Caco-2 (cell line): Measurements from ENCODE around the gene LUC7L. TPM values are rescaled to one million over a fixed set of nuclear protein-coding genes. Genes with fewer than 3 reads are reported as not detected.

ENCODE experiments used
- BruUV-seq: library from RNA; stranded (reverse); fragments of 400-500 nt; replicated peaks from 2 replicates; lab custom pipeline; 2021; lab: Mats Ljungman, UMichigan
- CTCF ChIA-PET: fragments of 300-600 bp; sonication (Branson Sonifier 250); formaldehyde crosslinking; loops from one replicate; lab custom pipeline; 2022; ENCODE audit warnings: antibody characterized with exemption; lab: Charles Lee
- POLR2A ChIA-PET: fragments of 300-600 bp; sonication (Branson Sonifier 250); formaldehyde crosslinking; loops from one replicate; lab custom pipeline; 2022; ENCODE audit warnings: antibody characterized with exemption; lab: Charles Lee
- DNase-seq, 2 experiments: peaks; one replicate each; pipeline versions ENCODE4 v3.0.0 to v3.0.0-alpha.2; 2020 to 2022
- H3K27me3 ChIP-seq: replicated peaks from 2 replicates; pipeline ENCODE4 v1.6.0; 2011; ENCODE audit warnings: low read length; ENCODE audit not compliant: control insufficient read depth, insufficient read depth
- H3K36me3 ChIP-seq: 2 replicates; pipeline ENCODE4 v1.5.1; 2011; ENCODE audit warnings: low read length; ENCODE audit not compliant: control insufficient read depth, insufficient read depth
- H3K4me1 ChIP-seq: fragments of 250-450 bp; sonication (Bioruptor Pico); 2 replicates; pipeline ENCODE4 v1.5.1; 2020; ENCODE audit warnings: mild to moderate bottlenecking
- H3K4me3 ChIP-seq: 2 replicates; pipeline ENCODE4 v1.5.1; 2011; ENCODE audit warnings: low read depth, mild to moderate bottlenecking, control low read depth, low read length
- H3K9me3 ChIP-seq: fragments of 250-450 bp; sonication (Bioruptor Pico); 2 replicates; pipeline ENCODE4 v1.5.1; 2020; ENCODE audit warnings: mild to moderate bottlenecking, moderate library complexity
- H3K27ac Mint-ChIP-seq: one replicate; pipeline ENCODE4 v1.8.0; 2022; ENCODE audit warnings: mixed read lengths; ENCODE audit not compliant: unreplicated experiment
- H3K27me3 Mint-ChIP-seq: one replicate; pipeline ENCODE4 v1.8.0; 2022; ENCODE audit warnings: mixed read lengths; ENCODE audit not compliant: insufficient read depth, unreplicated experiment
- H3K36me3 Mint-ChIP-seq: one replicate; pipeline ENCODE4 v1.8.0; 2022; ENCODE audit warnings: mild to moderate bottlenecking, mixed read lengths; ENCODE audit not compliant: insufficient read depth, unreplicated experiment
- H3K4me1 Mint-ChIP-seq: one replicate; pipeline ENCODE4 v1.8.0; 2022; ENCODE audit warnings: low read depth, mixed read lengths; ENCODE audit not compliant: unreplicated experiment
- H3K4me3 Mint-ChIP-seq: one replicate; pipeline ENCODE4 v1.8.0; 2022; ENCODE audit warnings: mild to moderate bottlenecking, moderate library complexity, mixed read lengths; ENCODE audit not compliant: unreplicated experiment
- H3K9me3 Mint-ChIP-seq: one replicate; pipeline ENCODE4 v1.8.0; 2022; ENCODE audit warnings: mixed read lengths; ENCODE audit not compliant: unreplicated experiment
- intact Hi-C: fragments of 100-400 bp; cut with micrococcal nuclease; formaldehyde crosslinking; loops from one replicate; pipeline ENCODE4 v1.10.0; 2022; ENCODE audit not compliant: unreplicated experiment
- total RNA-seq: library from RNA; stranded (reverse); gene quantifications from 2 replicates; pipeline ENCODE4 v1.2.3, GENCODE V29; 2022
- TF ChIP-seq, protein P1 (sequence below), 2 experiments: fragments of 200-600 bp in 1 of 2; IDR thresholded peaks; 1 replicate in 1 of 2; 2 replicates in 1 of 2; pipeline versions ENCODE4 v1.5.1 to v1.8.0; 2011 to 2022; ENCODE audit warnings: antibody characterized with exemption in 1 of 2, control low read depth in 1 of 2, inconsistent platforms in 1 of 2, low read depth in 1 of 2, low read length in 1 of 2, mild to moderate bottlenecking in 1 of 2, moderate library complexity in 1 of 2; ENCODE audit not compliant: insufficient read depth in 1 of 2, severe bottlenecking in 1 of 2, unreplicated experiment in 1 of 2

LUC7L gene
- total RNA-seq, 1 experiment from 2014 or later = 80.7 TPM

- Mint-ChIP-seq H3K4me1 (no peaks in the 10 kb centered on the region), H3K36me3 (peaks cover 88% of the 10 kb centered on the region), H3K27me3 (no peaks in the 10 kb centered on the region), H3K27ac (no peak overlapping the region), H3K9me3 (no peaks in the 10 kb centered on the region), H3K4me3 (no peak overlapping the region)
- Histone ChIP-seq H3K4me1 (no peaks in the 10 kb centered on the region), H3K36me3 (no peaks in the 10 kb centered on the region; the same call in 1 of the 2 replicates), H3K9me3 (no peaks in the 10 kb centered on the region), H3K27me3 (no peaks in the 10 kb centered on the region), H3K4me3 (no peak overlapping the region)
- intact Hi-C loops = no loop called here
- no TSS peak for BruUV-seq
- no peak for DNase-seq
- TF ChIP-seq, protein P1, sequence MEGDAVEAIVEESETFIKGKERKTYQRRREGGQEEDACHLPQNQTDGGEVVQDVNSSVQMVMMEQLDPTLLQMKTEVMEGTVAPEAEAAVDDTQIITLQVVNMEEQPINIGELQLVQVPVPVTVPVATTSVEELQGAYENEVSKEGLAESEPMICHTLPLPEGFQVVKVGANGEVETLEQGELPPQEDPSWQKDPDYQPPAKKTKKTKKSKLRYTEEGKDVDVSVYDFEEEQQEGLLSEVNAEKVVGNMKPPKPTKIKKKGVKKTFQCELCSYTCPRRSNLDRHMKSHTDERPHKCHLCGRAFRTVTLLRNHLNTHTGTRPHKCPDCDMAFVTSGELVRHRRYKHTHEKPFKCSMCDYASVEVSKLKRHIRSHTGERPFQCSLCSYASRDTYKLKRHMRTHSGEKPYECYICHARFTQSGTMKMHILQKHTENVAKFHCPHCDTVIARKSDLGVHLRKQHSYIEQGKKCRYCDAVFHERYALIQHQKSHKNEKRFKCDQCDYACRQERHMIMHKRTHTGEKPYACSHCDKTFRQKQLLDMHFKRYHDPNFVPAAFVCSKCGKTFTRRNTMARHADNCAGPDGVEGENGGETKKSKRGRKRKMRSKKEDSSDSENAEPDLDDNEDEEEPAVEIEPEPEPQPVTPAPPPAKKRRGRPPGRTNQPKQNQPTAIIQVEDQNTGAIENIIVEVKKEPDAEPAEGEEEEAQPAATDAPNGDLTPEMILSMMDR (IDR thresholded peaks at IDR 0.05; ENCODE audit: insufficient read depth in 1 of 2, low read depth in 1 of 2, low read length in 1 of 2, severe bottlenecking in 1 of 2, unreplicated experiment in 1 of 2) = no peak
- CTCF ChIA-PET = no interaction called here
- POLR2A ChIA-PET = no interaction called here
These were observed 26.0 kb downstream of the LUC7L start for GRCh38 chr16:203246-203645.

- H3K4me3 ChIP-seq = no peak overlapping the region
- DNase-seq = no peak
- Mint-ChIP-seq H3K4me1 (no peaks in the 10 kb centered on the region), H3K9me3 (no peaks in the 10 kb centered on the region), H3K27me3 (no peaks in the 10 kb centered on the region), H3K36me3 (peaks cover 88% of the 10 kb centered on the region), H3K27ac (no peak overlapping the region), H3K4me3 (no peak overlapping the region)
- no TSS peak for BruUV-seq
- intact Hi-C loops = no loop called here
- H3K9me3 ChIP-seq = no peaks in the 10 kb centered on the region
- no peaks in the 10 kb centered on the region for H3K4me1 ChIP-seq
- CTCF ChIA-PET = interaction anchor here (0.7 kb wide), 1 partner anchor 166 kb away, joined by 3 read pairs; no protein-coding TSS in a partner anchor
- POLR2A ChIA-PET = no interaction called here
- no peaks in the 10 kb centered on the region for H3K27me3 ChIP-seq
- TF ChIP-seq, protein P1 (IDR thresholded peaks at IDR 0.05; ENCODE audit: insufficient read depth in 1 of 2, low read depth in 1 of 2, low read length in 1 of 2, severe bottlenecking in 1 of 2, unreplicated experiment in 1 of 2) = no peak
- no peaks in the 10 kb centered on the region; the same call in 1 of the 2 replicates for H3K36me3 ChIP-seq
These were observed 28.9 kb downstream of the LUC7L start for GRCh38 chr16:200388-200787.

GRCh38 chr16:194516-194915 is 34.7 kb downstream of the LUC7L start:
- Histone ChIP-seq H3K4me3 (no peak overlapping the region), H3K4me1 (no peaks in the 10 kb centered on the region), H3K27me3 (no peaks in the 10 kb centered on the region), H3K36me3 (peaks cover 2% of the 10 kb centered on the region), H3K9me3 (no peaks in the 10 kb centered on the region)
- POLR2A ChIA-PET = no interaction called here
- DNase-seq = no peak
- intact Hi-C loops = no loop called here
- Mint-ChIP-seq H3K9me3 (no peaks in the 10 kb centered on the region), H3K36me3 (peaks cover 96% of the 10 kb centered on the region), H3K27ac (no peak overlapping the region), H3K4me1 (no peaks in the 10 kb centered on the region), H3K27me3 (no peaks in the 10 kb centered on the region), H3K4me3 (no peak overlapping the region)
- TF ChIP-seq, protein P1 (IDR thresholded peaks at IDR 0.05; ENCODE audit: insufficient read depth in 1 of 2, low read depth in 1 of 2, low read length in 1 of 2, severe bottlenecking in 1 of 2, unreplicated experiment in 1 of 2) = no peak
- no TSS peak for BruUV-seq
- CTCF ChIA-PET = no interaction called here
